ENCODE measurements around the gene NUDT1. TPM values are rescaled to one million over a fixed set of nuclear protein-coding genes. Genes with fewer than 3 reads are reported as not detected.

The NUDT1 gene
- total RNA-seq, 1 donor from 2014 or later = 8.0 TPM

Other genes starting within 250 kb of the NUDT1 start
- 48.4 and 53.3 TPM in 2 replicates for gene MAD1L1, start 9.3 kb upstream of the NUDT1 start, total RNA-seq
- gene MRM2, start within 50 bp of the NUDT1 start, total RNA-seq = 15.3 and 20.1 TPM in 2 replicates
- 9.4 and 18.5 TPM in 2 replicates for gene SNX8, start 72.2 kb downstream of the NUDT1 start, total RNA-seq
- gene EIF3B, start 112.6 kb downstream of the NUDT1 start, total RNA-seq = 250 and 320 TPM in 2 replicates
- gene CHST12, start 161.4 kb downstream of the NUDT1 start, total RNA-seq = 6.8 and 21.5 TPM in 2 replicates
- not detected in 2 replicates for gene GRIFIN, start 234.2 kb downstream of the NUDT1 start, total RNA-seq

All from dermis blood vessel endothelial cell (primary cell).